HFF-Myc (cell line): ENCODE measurements around the gene DCHS1.

Source experiments
- DNase-seq: peaks from one replicate; pipeline ENCODE4 v3.0.0-alpha.2; 2011; ENCODE audit warnings: low read depth; ENCODE audit errors: extremely low read depth
- H3K4me3 ChIP-seq: replicated peaks from 2 replicates; pipeline ENCODE4 v1.5.1; 2011; ENCODE audit warnings: low read depth, mild to moderate bottlenecking, control low read depth, low read length
- TF ChIP-seq, protein P1 (sequence below): IDR thresholded peaks from 2 replicates; pipeline ENCODE4 v1.5.1; 2012; ENCODE audit warnings: mild to moderate bottlenecking, low read depth, low read length, control low read depth; ENCODE audit errors: missing control alignments

Gene DCHS1

GRCh38 chr11:6653656-6654055 is 2.0 kb downstream of the DCHS1 start:
- H3K4me3 ChIP-seq: no peak overlapping the region
- TF ChIP-seq, protein P1, sequence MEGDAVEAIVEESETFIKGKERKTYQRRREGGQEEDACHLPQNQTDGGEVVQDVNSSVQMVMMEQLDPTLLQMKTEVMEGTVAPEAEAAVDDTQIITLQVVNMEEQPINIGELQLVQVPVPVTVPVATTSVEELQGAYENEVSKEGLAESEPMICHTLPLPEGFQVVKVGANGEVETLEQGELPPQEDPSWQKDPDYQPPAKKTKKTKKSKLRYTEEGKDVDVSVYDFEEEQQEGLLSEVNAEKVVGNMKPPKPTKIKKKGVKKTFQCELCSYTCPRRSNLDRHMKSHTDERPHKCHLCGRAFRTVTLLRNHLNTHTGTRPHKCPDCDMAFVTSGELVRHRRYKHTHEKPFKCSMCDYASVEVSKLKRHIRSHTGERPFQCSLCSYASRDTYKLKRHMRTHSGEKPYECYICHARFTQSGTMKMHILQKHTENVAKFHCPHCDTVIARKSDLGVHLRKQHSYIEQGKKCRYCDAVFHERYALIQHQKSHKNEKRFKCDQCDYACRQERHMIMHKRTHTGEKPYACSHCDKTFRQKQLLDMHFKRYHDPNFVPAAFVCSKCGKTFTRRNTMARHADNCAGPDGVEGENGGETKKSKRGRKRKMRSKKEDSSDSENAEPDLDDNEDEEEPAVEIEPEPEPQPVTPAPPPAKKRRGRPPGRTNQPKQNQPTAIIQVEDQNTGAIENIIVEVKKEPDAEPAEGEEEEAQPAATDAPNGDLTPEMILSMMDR: no peak
- no peak for DNase-seq

DNA sequence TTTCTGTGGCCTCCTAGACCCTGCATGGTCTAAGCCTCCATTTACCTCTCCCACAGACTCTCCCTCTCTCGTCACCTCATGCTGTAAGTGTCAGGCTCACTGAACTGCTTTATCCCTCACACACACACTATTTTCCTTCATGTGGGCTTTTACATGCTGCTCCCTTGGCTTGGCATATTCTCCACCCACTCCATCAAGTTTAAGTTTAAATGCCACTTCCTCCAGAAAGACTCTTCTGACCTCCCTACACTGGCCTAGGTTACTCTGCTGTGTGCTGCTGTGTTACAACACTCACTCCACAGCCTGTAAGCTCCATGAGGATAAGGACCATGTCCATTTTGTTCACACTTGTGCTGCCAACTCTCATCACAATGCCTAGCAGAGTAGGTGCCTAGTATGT is 2.5 kb downstream of the DCHS1 start:
- TF ChIP-seq, protein P1: no peak
- no peak for DNase-seq
- H3K4me3 ChIP-seq: no peak overlapping the region

DNA sequence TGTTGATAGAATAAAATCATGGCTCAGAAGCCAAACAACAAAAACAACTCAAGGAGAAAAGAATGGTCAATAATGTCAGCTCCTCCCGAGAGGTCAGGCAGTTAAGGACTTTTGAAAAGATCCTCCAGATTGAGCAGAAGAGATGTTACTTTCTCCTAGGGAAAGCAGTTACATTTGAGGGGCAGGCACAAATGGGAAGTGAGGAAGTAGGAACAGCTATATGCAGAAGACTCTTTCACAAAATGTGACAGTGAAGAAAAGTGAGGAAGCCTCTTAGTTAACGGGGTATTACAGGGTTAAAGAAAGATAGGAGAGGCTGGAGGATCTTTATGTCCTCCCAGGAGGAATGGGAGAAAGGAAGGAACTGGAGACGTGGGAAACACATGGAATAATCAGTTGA is 3.4 kb downstream of the DCHS1 start:
- TF ChIP-seq, protein P1: no peak
- H3K4me3 ChIP-seq: no peak overlapping the region
- DNase-seq: no peak

DNA sequence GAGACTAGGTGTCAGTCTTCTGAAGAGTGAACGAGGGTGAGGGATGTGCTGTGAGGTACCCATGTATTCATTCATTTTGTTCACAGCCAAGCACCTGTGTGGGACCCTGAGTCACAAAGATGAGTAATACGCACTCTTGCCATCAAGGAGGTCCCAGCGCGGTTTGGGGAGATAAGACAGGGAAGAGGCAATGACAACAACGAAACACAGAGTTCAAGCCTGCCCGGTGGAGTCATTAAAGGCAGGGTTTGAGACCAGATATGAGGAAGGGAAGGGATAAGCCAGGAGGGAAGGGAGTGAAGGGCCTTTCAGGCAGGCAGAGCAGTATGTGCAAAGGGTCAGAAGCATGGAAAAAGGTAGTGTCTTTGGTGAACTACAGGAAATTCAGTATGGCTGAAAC is 4.6 kb downstream of the DCHS1 start:
- no peak overlapping the region for H3K4me3 ChIP-seq
- TF ChIP-seq, protein P1: no peak
- DNase-seq: no peak

DNA sequence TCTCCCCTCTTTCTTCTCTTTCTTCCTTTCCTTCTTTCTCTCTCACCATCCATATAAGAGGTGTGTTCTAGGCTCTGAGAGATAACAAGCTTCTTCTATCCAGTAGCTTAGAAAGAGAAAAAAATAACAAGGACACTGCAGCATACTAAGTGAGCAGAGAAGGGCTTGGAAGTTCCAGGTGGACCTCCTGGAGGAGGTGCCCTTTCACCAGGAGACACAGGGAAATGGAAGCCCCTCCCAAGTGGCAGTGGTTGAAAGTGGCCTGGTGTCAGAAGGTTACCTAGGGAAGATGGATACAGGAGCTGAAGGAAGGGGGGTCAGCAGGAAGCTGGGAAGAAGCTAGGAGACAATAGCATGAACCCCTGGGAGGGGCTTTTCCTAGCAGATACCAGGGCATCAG is 5.5 kb downstream of the DCHS1 start:
- no peak for DNase-seq
- TF ChIP-seq, protein P1: no peak

GRCh38 chr11:6648501-6648900 is 7.1 kb downstream of the DCHS1 start:
- TF ChIP-seq, protein P1: no peak
- no peak overlapping the region for H3K4me3 ChIP-seq
- no peak for DNase-seq

More for the DNA sequence above, 5.5 kb downstream of the DCHS1 start:
- no peak overlapping the region for H3K4me3 ChIP-seq

DNA sequence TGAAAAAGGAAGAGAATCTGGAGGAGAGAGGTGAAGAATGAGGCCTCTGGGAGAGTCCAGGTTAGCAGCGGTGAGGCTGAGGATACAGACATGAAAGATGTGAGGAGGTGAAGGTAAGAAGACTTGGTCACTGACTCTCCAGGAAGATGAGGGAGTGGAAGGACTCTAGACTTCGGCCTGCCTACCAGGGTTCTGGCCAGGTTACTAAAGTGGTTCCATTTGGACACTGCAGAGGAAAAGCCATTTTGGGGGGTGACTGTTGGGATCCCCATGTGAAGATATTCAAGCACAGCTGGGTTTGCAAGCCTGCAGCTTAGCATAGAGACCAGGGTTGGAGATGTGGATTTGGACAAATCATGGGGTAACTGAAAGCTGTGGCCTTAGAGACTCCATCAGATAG is 7.8 kb downstream of the DCHS1 start:
- DNase-seq: no peak
- TF ChIP-seq, protein P1: no peak
- H3K4me3 ChIP-seq: no peak overlapping the region
